GM12864 (cell line): ENCODE results near the gene LGALS9B.
"Not testable (repeated sequence)": the region's sequence is repeated elsewhere in the genome, so short reads cannot be mapped to it uniquely, and the experiment has no call there.

ENCODE experiments used
- DNase-seq: peaks from one replicate; pipeline ENCODE4 v3.0.0-alpha.2; 2011; ENCODE audit warnings: low read depth
- H3K4me3 ChIP-seq: 2 replicates; pipeline ENCODE4 v1.5.1; 2011; ENCODE audit warnings: mild to moderate bottlenecking, low read depth, low read length, control low read depth
- TF ChIP-seq, protein P1 (sequence below): IDR thresholded peaks from 2 replicates; pipeline ENCODE4 v1.5.1; 2011; ENCODE audit warnings: low read depth, mild to moderate bottlenecking, moderate library complexity, low read length, control low read depth, inconsistent platforms; ENCODE audit errors: missing control alignments

The LGALS9B gene

GRCh38 chr17:20474081-20474480 lies 6.7 kb upstream of the LGALS9B start:
- DNase-seq, H3K4me3 ChIP-seq: not testable (repeated sequence)

GRCh38 chr17:20469946-20470345 lies 2.6 kb upstream of the LGALS9B start:
- DNase-seq, result not testable (repeated sequence)

GRCh38 chr17:20469107-20469506 lies 1.8 kb upstream of the LGALS9B start:
- H3K4me3 ChIP-seq, DNase-seq: not testable (repeated sequence)

More at GRCh38 chr17:20469946-20470345, 2.6 kb upstream of the LGALS9B start:
- not testable (repeated sequence) for H3K4me3 ChIP-seq

GRCh38 chr17:20466999-20467398 lies 340 bp downstream of the LGALS9B start:
- H3K4me3 ChIP-seq, DNase-seq: not testable (repeated sequence)

DNA sequence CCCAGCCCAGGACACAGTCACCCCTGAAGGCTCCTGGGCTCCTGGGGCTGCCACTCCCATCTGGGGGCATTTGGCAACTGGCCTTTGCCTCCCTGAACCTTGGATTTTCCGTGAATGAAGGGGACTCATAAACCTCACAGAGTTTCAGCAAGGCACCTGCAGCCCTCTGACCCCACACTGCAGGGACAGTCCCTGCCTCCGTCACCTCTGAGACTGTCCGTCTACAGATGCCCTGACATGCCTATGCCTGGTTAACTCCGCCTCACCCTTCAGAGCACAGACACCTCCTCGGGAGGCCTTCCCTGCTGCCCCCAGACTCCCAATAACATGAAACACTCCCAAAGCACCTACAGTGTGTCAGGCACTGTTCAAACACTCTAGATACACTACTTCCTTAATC lies 786 bp downstream of the LGALS9B start:
- H3K4me3 ChIP-seq, DNase-seq: not testable (repeated sequence)

GRCh38 chr17:20465535-20465934 lies 1.8 kb downstream of the LGALS9B start:
- not testable (repeated sequence) for DNase-seq, H3K4me3 ChIP-seq

- H3K4me3 ChIP-seq, DNase-seq: not testable (repeated sequence)
These were observed 2.4 kb downstream of the LGALS9B start for GRCh38 chr17:20464854-20465414.

- not testable (repeated sequence) for H3K4me3 ChIP-seq, DNase-seq
These were observed 5.2 kb downstream of the LGALS9B start for GRCh38 chr17:20462158-20462557.

GRCh38 chr17:20457848-20458381 lies 9.4 kb downstream of the LGALS9B start:
- not testable (repeated sequence) for H3K4me3 ChIP-seq, DNase-seq

- DNase-seq, H3K4me3 ChIP-seq: not testable (repeated sequence)
These were observed 12.2 kb downstream of the LGALS9B start for GRCh38 chr17:20455106-20455505.

DNA sequence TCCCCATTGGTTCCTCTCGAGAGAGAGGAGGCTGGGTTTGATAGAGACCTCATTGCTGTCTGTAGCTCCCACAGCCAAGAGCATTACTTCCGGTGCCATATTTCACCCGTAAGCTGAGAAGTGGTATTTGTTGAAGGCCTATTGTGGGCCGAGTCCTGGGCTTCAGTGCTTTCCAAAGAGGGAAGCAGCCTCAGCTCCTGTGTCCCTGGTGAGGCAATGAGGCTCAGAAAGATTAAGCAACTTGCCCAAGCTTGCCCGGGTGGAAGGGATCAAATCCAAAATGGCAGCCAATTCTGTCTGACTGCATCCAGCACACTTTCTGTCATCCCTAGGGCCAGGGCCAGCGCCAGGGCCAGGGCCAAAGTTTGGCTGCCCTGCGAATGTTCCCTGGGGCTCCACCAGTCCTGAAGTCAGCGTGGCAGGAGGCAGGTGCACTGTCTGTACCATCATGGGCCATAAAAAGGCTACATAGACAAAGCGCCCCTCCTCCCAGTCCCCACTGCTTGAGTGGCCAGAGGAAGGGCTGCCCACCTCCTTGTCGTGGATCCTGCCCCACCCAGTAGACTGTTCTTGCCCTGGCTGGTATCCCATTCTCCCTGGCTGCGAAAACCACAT lies 13.4 kb downstream of the LGALS9B start:
- DNase-seq, H3K4me3 ChIP-seq: not testable (repeated sequence)

- not testable (repeated sequence) for DNase-seq
These were observed 16.5 kb downstream of the LGALS9B start for GRCh38 chr17:20450852-20451251.

GRCh38 chr17:20447534-20448321 lies 19.6 kb downstream of the LGALS9B start:
- DNase-seq, H3K4me3 ChIP-seq: not testable (repeated sequence)

More at GRCh38 chr17:20450852-20451251, 16.5 kb downstream of the LGALS9B start:
- not testable (repeated sequence) for H3K4me3 ChIP-seq

DNA sequence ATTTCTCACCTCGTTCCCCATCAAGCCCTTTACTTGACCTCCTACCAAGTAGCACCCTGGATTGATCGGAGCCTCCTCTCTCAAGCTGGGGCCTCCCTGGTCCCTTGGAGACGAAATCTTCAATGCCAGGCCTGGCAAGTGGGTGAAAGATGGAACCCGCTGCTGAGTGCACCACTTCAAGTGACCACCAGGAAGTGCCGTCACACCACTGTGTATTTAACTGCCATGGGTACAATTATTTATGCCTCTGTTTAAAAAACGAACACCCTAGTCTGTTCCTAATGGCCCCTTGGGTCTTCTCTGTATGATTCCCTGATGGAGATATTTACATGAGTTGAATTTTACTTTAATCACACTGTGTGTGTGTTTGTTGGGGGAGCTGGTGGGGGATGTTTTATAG lies 20.4 kb downstream of the LGALS9B start:
- TF ChIP-seq, protein P1, sequence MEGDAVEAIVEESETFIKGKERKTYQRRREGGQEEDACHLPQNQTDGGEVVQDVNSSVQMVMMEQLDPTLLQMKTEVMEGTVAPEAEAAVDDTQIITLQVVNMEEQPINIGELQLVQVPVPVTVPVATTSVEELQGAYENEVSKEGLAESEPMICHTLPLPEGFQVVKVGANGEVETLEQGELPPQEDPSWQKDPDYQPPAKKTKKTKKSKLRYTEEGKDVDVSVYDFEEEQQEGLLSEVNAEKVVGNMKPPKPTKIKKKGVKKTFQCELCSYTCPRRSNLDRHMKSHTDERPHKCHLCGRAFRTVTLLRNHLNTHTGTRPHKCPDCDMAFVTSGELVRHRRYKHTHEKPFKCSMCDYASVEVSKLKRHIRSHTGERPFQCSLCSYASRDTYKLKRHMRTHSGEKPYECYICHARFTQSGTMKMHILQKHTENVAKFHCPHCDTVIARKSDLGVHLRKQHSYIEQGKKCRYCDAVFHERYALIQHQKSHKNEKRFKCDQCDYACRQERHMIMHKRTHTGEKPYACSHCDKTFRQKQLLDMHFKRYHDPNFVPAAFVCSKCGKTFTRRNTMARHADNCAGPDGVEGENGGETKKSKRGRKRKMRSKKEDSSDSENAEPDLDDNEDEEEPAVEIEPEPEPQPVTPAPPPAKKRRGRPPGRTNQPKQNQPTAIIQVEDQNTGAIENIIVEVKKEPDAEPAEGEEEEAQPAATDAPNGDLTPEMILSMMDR, result peak; percentile 9
- not testable (repeated sequence) for DNase-seq, H3K4me3 ChIP-seq

DNA sequence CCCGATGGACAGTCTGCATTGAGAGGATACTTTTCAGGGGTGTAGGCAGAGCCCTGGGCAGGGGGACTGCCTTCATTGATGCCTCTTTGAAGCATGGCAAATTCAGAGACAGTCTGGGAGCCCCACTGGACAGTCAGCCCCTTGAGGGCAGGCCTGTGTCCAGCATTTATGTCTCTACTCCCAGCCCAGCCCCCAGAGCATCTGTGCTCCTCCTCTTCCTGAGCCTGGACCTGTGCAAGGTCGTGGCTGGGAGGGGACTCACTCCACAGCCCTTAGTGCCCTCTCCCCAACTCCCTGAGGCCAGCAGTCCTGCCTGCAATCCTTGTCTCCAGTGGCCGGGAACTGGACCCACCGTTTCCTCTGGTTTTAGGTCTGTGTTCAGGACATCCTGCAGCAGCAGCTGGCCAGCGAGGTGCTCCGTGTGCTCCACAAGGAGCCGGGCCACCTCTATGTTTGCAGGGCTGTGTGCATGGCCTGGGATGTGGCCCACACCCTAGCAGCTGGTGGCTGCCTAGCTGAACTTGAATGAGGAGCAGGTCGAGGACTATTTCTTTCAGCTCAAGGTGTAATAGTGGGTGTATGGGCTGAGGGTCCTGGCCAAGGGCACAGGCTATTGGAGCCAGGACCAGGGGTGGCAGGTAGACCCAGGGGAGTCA lies 22.6 kb downstream of the LGALS9B start:
- DNase-seq, H3K4me3 ChIP-seq: not testable (repeated sequence)

- DNase-seq, H3K4me3 ChIP-seq: not testable (repeated sequence)
These were observed 23.2 kb downstream of the LGALS9B start for GRCh38 chr17:20444173-20444572.

GRCh38 chr17:20443632-20444031 lies 23.7 kb downstream of the LGALS9B start:
- not testable (repeated sequence) for H3K4me3 ChIP-seq, DNase-seq

DNA sequence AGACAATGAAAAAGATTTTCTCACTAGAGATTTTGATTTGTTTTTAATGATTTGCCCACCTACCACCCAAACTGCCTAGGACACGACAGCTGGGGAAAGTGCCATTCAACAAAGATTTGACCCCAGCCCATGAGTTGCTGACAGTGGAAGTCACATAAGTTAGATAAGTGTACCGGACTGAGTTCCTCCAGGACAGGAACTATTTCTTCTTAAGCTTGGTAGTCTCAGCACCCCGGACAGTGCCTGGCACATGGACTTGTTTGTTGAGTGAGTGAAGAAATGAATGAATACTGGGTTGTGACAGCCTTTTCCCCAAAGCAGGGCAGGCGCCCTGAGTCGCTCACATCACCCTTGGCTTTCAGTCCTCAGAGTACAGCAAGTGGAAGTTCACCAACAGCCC lies 26.7 kb downstream of the LGALS9B start:
- H3K4me3 ChIP-seq, DNase-seq: not testable (repeated sequence)
